ENCODE measurements around the gene KIAA0753. TPM values are rescaled to one million over a fixed set of nuclear protein-coding genes. Genes with fewer than 3 reads are reported as not detected.

KIAA0753 gene
- total RNA-seq, 1 experiment from 2014 or later: 18.3 TPM

DNA sequence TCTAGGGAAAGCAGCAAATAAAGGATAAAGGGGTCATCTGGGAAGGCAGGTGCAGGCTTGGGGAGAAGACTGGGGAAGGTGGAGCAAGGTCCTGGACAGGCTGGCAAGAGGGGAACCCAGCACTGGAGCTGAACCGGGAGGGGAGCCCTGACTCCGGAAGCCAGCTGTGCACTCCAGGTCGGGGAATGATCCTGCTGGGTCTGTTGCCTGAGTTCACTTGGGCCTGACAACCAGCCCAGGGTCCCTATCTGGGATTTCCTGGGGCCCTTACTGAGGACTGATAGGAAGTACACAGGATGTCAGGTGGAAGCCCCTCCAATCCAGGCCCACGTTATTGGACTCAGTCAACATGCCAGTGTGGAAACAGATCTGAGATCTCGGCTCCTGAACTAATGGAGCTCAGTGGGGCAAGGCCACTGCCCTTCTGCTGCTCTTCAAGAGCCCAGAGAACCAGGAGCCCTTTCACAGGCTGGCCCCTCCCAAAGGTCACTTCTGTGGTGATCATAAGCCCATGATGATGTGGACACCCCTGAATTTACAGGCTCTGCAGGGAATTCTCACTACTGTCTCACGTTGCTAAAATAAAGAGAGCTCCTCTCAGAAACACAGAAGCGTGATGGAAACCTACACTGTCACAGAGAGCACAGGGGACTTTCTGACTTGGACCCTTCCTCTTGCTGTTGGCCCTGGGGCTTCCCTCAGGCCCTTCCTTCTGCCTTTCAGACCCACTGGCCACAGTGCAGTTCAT is 64.3 kb downstream of the KIAA0753 start:
- no peak for ATAC-seq
- no peaks in the 10 kb centered on the region for H3K9me2 ChIP-seq (ENCODE audit: insufficient read depth)
- no peak for TF ChIP-seq CEBPB (IDR thresholded peaks at IDR 0.05; ENCODE audit: low read depth)
- TF ChIP-seq POLR2A (IDR thresholded peaks at IDR 0.05; ENCODE audit: borderline replicate concordance, extremely low read depth, insufficient read depth, insufficient read length): no peak
- TF ChIP-seq EGR1 (IDR thresholded peaks at IDR 0.05; ENCODE audit: low read depth): no peak
- no peak for TF ChIP-seq EZH2phosphoT487 (IDR thresholded peaks at IDR 0.05; ENCODE audit: borderline replicate concordance)
- no peak for TF ChIP-seq SP1 (IDR thresholded peaks at IDR 0.05; ENCODE audit: low read depth)
- no peak for TF ChIP-seq RAD21 (IDR thresholded peaks at IDR 0.05; ENCODE audit: low read depth)
- TF ChIP-seq ZNF274 (IDR thresholded peaks at IDR 0.05; ENCODE audit: low read depth, low read length): no peak
- TF ChIP-seq, protein P1, sequence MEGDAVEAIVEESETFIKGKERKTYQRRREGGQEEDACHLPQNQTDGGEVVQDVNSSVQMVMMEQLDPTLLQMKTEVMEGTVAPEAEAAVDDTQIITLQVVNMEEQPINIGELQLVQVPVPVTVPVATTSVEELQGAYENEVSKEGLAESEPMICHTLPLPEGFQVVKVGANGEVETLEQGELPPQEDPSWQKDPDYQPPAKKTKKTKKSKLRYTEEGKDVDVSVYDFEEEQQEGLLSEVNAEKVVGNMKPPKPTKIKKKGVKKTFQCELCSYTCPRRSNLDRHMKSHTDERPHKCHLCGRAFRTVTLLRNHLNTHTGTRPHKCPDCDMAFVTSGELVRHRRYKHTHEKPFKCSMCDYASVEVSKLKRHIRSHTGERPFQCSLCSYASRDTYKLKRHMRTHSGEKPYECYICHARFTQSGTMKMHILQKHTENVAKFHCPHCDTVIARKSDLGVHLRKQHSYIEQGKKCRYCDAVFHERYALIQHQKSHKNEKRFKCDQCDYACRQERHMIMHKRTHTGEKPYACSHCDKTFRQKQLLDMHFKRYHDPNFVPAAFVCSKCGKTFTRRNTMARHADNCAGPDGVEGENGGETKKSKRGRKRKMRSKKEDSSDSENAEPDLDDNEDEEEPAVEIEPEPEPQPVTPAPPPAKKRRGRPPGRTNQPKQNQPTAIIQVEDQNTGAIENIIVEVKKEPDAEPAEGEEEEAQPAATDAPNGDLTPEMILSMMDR (IDR thresholded peaks at IDR 0.05 in 2 of 3, conservative IDR thresholded peaks at IDR 0.05 in 1 of 3; ENCODE audit: borderline replicate concordance in 1 of 3, insufficient read depth in 1 of 3, low read depth in 2 of 3, low read length in 2 of 3): no peak
- no peak for TF ChIP-seq ZFX (IDR thresholded peaks at IDR 0.05)
- TF ChIP-seq YY1 (IDR thresholded peaks at IDR 0.05; ENCODE audit: extremely low read depth, insufficient replicate concordance, low read depth, low read length): no peak
- no peak for TF ChIP-seq ELF1 (IDR thresholded peaks at IDR 0.05; ENCODE audit: borderline replicate concordance, low read depth)
- TF ChIP-seq FOSL1 (IDR thresholded peaks at IDR 0.05; ENCODE audit: low read depth): no peak
- TF ChIP-seq, protein P2, sequence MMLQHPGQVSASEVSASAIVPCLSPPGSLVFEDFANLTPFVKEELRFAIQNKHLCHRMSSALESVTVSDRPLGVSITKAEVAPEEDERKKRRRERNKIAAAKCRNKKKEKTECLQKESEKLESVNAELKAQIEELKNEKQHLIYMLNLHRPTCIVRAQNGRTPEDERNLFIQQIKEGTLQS (IDR thresholded peaks at IDR 0.05): no peak
- TF ChIP-seq MAX (IDR thresholded peaks at IDR 0.05): no peak
- no peak for TF ChIP-seq EZH2 (IDR thresholded peaks at IDR 0.05)
- TF ChIP-seq TCF7L2 (IDR thresholded peaks at IDR 0.05; ENCODE audit: borderline replicate concordance, extremely low read depth, insufficient read depth, insufficient read length): no peak
- TF ChIP-seq SIN3A (IDR thresholded peaks at IDR 0.05; ENCODE audit: low read depth): no peak
- H3K4me3 ChIP-seq (replicated peaks in 1 of 2; ENCODE audit: low read depth in 1 of 2, low read length in 2 of 2): no peak overlapping the region
- RAD21 ChIA-PET (ENCODE audit: low non-redundant PET in 1 of 2, low total read pairs in 2 of 2, uncharacterized antibody in 2 of 2, unreplicated experiment in 2 of 2): no interaction called here
- H3K9me3 ChIP-seq (ENCODE audit: control insufficient read depth in 1 of 2, insufficient read depth in 1 of 2, low read depth in 1 of 2, low read length in 2 of 2): no peaks in the 10 kb centered on the region
- no peak overlapping the region for H3K4me2 ChIP-seq (ENCODE audit: low read length)
- POLR2A ChIA-PET: no interaction called here
- no peaks in the 10 kb centered on the region for H4K20me1 ChIP-seq (ENCODE audit: insufficient read depth)
- no peak overlapping the region for H2AFZ ChIP-seq (ENCODE audit: low read depth, low read length, poor library complexity, severe bottlenecking)
- intact Hi-C loops (cut with micrococcal nuclease): no loop called here
- no peak for DNase-seq (ENCODE audit: low read depth, low spot score)
- no peaks in the 10 kb centered on the region for H3K79me2 ChIP-seq (ENCODE audit: insufficient read depth, low read length)
- CTCF ChIA-PET: no interaction called here
- BruUV-seq (replicated peaks): no TSS peak
- no peak overlapping the region for H3K27ac ChIP-seq (ENCODE audit: low read depth, low read length)
- H3K36me3 ChIP-seq (ENCODE audit: control insufficient read depth in 1 of 2, insufficient read depth in 2 of 2, low read length in 2 of 2): no peaks in the 10 kb centered on the region
- peaks cover 0 to 25% of the 10 kb centered on the region in 2 experiments; a peak in 3 of 4 replicates for H3K4me1 ChIP-seq (ENCODE audit: control insufficient read depth in 1 of 2, insufficient read depth in 2 of 2, low read length in 2 of 2)
- no peaks in the 10 kb centered on the region for H3K27me3 ChIP-seq (ENCODE audit: insufficient read depth, low read length)
- no peak overlapping the region for H3K9ac ChIP-seq (ENCODE audit: low read length)
